ENCODE results near the gene COG5.
A peak's percentile ranks its signal among the peaks of the same experiment; 100 is the strongest.

The COG5 gene

GRCh38 chr7:107386548-107387102, 177.1 kb downstream of the COG5 start:
- no peak overlapping the region for H3K4me3 ChIP-seq (ENCODE audit: low read depth, low read length)
- no peak for TF ChIP-seq BCL11B (tag by site-specific recombination; IDR thresholded peaks at IDR 0.05; ENCODE audit: low read depth)
- TF ChIP-seq SCRT2 (tag by site-specific recombination; IDR thresholded peaks at IDR 0.05): peak; percentile 49
- H3K27ac ChIP-seq (ENCODE audit: extremely low read depth, low read depth, low read length): peak overlapping the region; percentile 47; the same call in 1 of the 2 replicates
- no peaks in the 10 kb centered on the region for H3K9me3 ChIP-seq (ENCODE audit: control insufficient read depth, insufficient read depth, low read depth, low read length)
- CTCF ChIA-PET: no interaction called here
- POLR2A ChIA-PET: interaction anchor here (1.4 kb wide), 1 partner anchor 12 kb away, joined by 3 read pairs; no protein-coding TSS in a partner anchor
- H3K4me1 ChIP-seq (ENCODE audit: control insufficient read depth, insufficient read depth, low read length): peaks cover 4% of the 10 kb centered on the region; the same call in 1 of the 2 replicates
- H3K36me3 ChIP-seq (ENCODE audit: control insufficient read depth in 2 of 2, insufficient read depth in 1 of 2, low read length in 2 of 2): no peaks in the 10 kb centered on the region

- ChIA-PET POLR2A (no interaction called here), CTCF (interaction anchor here (0.6 to 1.4 kb wide), 6 partner anchors 9 to 549 kb away, joined by 3 to 5 read pairs (median 3); no protein-coding TSS in a partner anchor)
- no peaks in the 10 kb centered on the region for H3K9me3 ChIP-seq (ENCODE audit: control insufficient read depth, insufficient read depth, low read depth, low read length)
- H3K36me3 ChIP-seq (ENCODE audit: control insufficient read depth in 2 of 2, insufficient read depth in 1 of 2, low read length in 2 of 2): no peaks in the 10 kb centered on the region
- TF ChIP-seq ZNF202 (tag by site-specific recombination; IDR thresholded peaks at IDR 0.05; ENCODE audit: borderline replicate concordance) (no peak), FEZF1 (tag by site-specific recombination; IDR thresholded peaks at IDR 0.05) (no peak)
- H3K4me1 ChIP-seq (ENCODE audit: control insufficient read depth, insufficient read depth, low read length): peaks cover 4% of the 10 kb centered on the region; the same call in 1 of the 2 replicates
- no peak overlapping the region for H3K4me3 ChIP-seq (ENCODE audit: low read depth, low read length)
- no peak overlapping the region for H3K27ac ChIP-seq (ENCODE audit: extremely low read depth, low read depth, low read length)
These were observed 179.7 kb downstream of the COG5 start for GRCh38 chr7:107384025-107384424.

GRCh38 chr7:107383203-107383602, 180.5 kb downstream of the COG5 start:
- no peaks in the 10 kb centered on the region for H3K36me3 ChIP-seq (ENCODE audit: control insufficient read depth in 2 of 2, insufficient read depth in 1 of 2, low read length in 2 of 2)
- no peak overlapping the region for H3K27ac ChIP-seq (ENCODE audit: extremely low read depth, low read depth, low read length)
- CTCF ChIA-PET: interaction anchor here (0.8 to 1.0 kb wide), 3 partner anchors 9 to 550 kb away, joined by 3 read pairs; no protein-coding TSS in a partner anchor
- H3K4me1 ChIP-seq (ENCODE audit: control insufficient read depth, insufficient read depth, low read length): peaks cover 4% of the 10 kb centered on the region; the same call in 1 of the 2 replicates
- H3K9me3 ChIP-seq (ENCODE audit: control insufficient read depth, insufficient read depth, low read depth, low read length): no peaks in the 10 kb centered on the region
- TF ChIP-seq ZNF335 (tag by site-specific recombination; conservative IDR thresholded peaks at IDR 0.05): no peak
- no peak for TF ChIP-seq INSM2 (tag by site-specific recombination; IDR thresholded peaks at IDR 0.05)
- POLR2A ChIA-PET: no interaction called here
- no peak overlapping the region for H3K4me3 ChIP-seq (ENCODE audit: low read depth, low read length)

- H3K36me3 ChIP-seq (ENCODE audit: control insufficient read depth in 2 of 2, insufficient read depth in 1 of 2, low read length in 2 of 2): no peaks in the 10 kb centered on the region
- no peak overlapping the region for H3K27ac ChIP-seq (ENCODE audit: extremely low read depth, low read depth, low read length)
- no peak overlapping the region for H3K4me3 ChIP-seq (ENCODE audit: low read depth, low read length)
- no peaks in the 10 kb centered on the region; the same call in 1 of the 2 replicates for H3K4me1 ChIP-seq (ENCODE audit: control insufficient read depth, insufficient read depth, low read length)
- H3K9me3 ChIP-seq (ENCODE audit: control insufficient read depth, insufficient read depth, low read depth, low read length): no peaks in the 10 kb centered on the region
- ChIA-PET POLR2A (no interaction called here), CTCF (no interaction called here)
- no peak for TF ChIP-seq ZNF518A (tag by site-specific recombination; conservative IDR thresholded peaks at IDR 0.05; ENCODE audit: low read depth)
- TF ChIP-seq SETDB1 (IDR thresholded peaks at IDR 0.05; ENCODE audit: insufficient read length, low read length): no peak
- TF ChIP-seq ZNF335 (tag by site-specific recombination; conservative IDR thresholded peaks at IDR 0.05): no peak
- no peak for TF ChIP-seq ZNF211 (tag by site-specific recombination; IDR thresholded peaks at IDR 0.05; ENCODE audit: low read depth)
- no peak for TF ChIP-seq ZFP3 (tag by site-specific recombination; IDR thresholded peaks at IDR 0.05; ENCODE audit: low read depth)
- no peak for TF ChIP-seq ZNF138 (tag by site-specific recombination; IDR thresholded peaks at IDR 0.05; ENCODE audit: borderline replicate concordance)
These were observed 182.3 kb downstream of the COG5 start for GRCh38 chr7:107381453-107381852.

All from HEK293 (cell line).